Measurements from ENCODE around the gene ATP6V0A4.

DNA sequence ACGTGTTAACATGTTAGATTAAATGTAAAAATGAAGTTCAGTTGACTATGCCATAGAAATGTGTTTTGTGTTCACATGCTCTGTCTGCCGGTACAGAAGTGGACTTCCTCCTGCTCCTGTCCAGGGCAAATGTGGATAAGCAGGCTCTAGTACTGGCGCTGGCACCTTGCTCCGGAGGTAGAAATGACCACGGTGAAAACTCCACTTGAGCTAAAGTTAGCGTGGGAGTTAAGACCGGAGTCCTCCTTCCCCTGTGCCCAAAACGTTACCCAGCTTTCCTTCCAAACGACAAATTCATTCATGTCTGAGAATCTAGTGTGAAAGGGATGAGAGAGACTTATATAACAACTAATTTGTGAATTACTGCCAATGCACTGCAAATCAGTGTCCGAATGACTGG lies 35.0 kb upstream of the ATP6V0A4 start:
- TF ChIP-seq, protein P1, sequence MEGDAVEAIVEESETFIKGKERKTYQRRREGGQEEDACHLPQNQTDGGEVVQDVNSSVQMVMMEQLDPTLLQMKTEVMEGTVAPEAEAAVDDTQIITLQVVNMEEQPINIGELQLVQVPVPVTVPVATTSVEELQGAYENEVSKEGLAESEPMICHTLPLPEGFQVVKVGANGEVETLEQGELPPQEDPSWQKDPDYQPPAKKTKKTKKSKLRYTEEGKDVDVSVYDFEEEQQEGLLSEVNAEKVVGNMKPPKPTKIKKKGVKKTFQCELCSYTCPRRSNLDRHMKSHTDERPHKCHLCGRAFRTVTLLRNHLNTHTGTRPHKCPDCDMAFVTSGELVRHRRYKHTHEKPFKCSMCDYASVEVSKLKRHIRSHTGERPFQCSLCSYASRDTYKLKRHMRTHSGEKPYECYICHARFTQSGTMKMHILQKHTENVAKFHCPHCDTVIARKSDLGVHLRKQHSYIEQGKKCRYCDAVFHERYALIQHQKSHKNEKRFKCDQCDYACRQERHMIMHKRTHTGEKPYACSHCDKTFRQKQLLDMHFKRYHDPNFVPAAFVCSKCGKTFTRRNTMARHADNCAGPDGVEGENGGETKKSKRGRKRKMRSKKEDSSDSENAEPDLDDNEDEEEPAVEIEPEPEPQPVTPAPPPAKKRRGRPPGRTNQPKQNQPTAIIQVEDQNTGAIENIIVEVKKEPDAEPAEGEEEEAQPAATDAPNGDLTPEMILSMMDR (IDR thresholded peaks at IDR 0.05; ENCODE audit: low read length) = no peak
- TF ChIP-seq EZH2 (optimal IDR thresholded peaks at IDR 0.05; ENCODE audit: low read depth, low read length) (no peak), EZH2phosphoT487 (IDR thresholded peaks at IDR 0.05; ENCODE audit: low read length) (no peak)
